ENCODE results near the gene DIRAS2. TPM values are rescaled to one million over a fixed set of nuclear protein-coding genes. Genes with fewer than 3 reads are reported as not detected.

The DIRAS2 gene
- total RNA-seq, 1 experiment from 2014 or later = 0.03 TPM

GRCh38 chr9:90562229-90562628, 80.4 kb downstream of the DIRAS2 start:
- intact Hi-C loops (cut with micrococcal nuclease; ENCODE audit: unreplicated experiment) (no loop called here), in situ Hi-C loops (cut with HindIII; ENCODE audit: low pct_unique_long_range_greater_than_20kb, low sequenced_read_pairs) (no loop called here)
- CTCF ChIA-PET = no interaction called here
- DNase-seq (ENCODE audit: low read depth, low spot score) = no peak
- POLR2A ChIA-PET = no interaction called here
- BruUV-seq (replicated peaks) = no TSS peak
- no peaks in the 10 kb centered on the region for H3K27me3 ChIP-seq (ENCODE audit: control insufficient read depth, insufficient read depth, low read length)
- no peak for ATAC-seq
- no peaks in the 10 kb centered on the region for H3K36me3 ChIP-seq (ENCODE audit: control insufficient read depth, insufficient read depth, low read length)
- no peak overlapping the region for H3K4me3 ChIP-seq (ENCODE audit: low read depth in 2 of 2, low read length in 2 of 2)
- H3K9me3 ChIP-seq (ENCODE audit: control insufficient read depth, insufficient read depth, low read depth, low read length) = no peaks in the 10 kb centered on the region
- no peaks in the 10 kb centered on the region for H3K4me1 ChIP-seq (ENCODE audit: control insufficient read depth, insufficient read depth, low read length)
- TF ChIP-seq REST (IDR thresholded peaks at IDR 0.05; ENCODE audit: insufficient read depth in 1 of 2, low read depth in 2 of 2, low read length in 1 of 2) = no peak
- H3K27ac ChIP-seq (ENCODE audit: low read length) = no peak overlapping the region

Other genes with a start within 250 kb of the DIRAS2 start
- gene SYK, start 159.0 kb upstream of the DIRAS2 start, total RNA-seq (2021; ENCODE audit: unreplicated experiment) = 0.28 TPM

Data from Panc1 (cell line).